Skin epidermis (tissue), 12 donors: ENCODE data around the gene SLC16A12.
"Not testable (repeated sequence)": the region's sequence is repeated elsewhere in the genome, so short reads cannot be mapped to it uniquely, and the experiment has no call there.

Source experiments
- H3K27ac ChIP-seq, 21 experiments: fragments of 200-600 bp; sonication (generic) in 11 of 21; one replicate each; pipeline ENCODE4 v1.5.0; 2020; ENCODE audit warnings: mild to moderate bottlenecking in 3 of 21, inconsistent platforms in 2 of 21, moderate library complexity in 2 of 21
- H3K4me3 ChIP-seq, 7 experiments: fragments of 200-600 bp; sonication (generic) in 2 of 7; one replicate each; pipeline ENCODE4 v1.5.0; 2020; ENCODE audit warnings: inconsistent platforms in 2 of 7, mild to moderate bottlenecking in 2 of 7, moderate library complexity in 1 of 7

The SLC16A12 gene

GRCh38 chr10:89550509-89550908 is 15.1 kb upstream of the SLC16A12 start:
- no peak overlapping the region for H3K4me3 ChIP-seq

GRCh38 chr10:89549510-89549909 is 14.1 kb upstream of the SLC16A12 start:
- Histone ChIP-seq H3K4me3 (no peak overlapping the region), H3K27ac (no peak overlapping the region)

More at GRCh38 chr10:89550509-89550908, 15.1 kb upstream of the SLC16A12 start:
- H3K27ac ChIP-seq: no peak overlapping the region

GRCh38 chr10:89548673-89549072 is 13.3 kb upstream of the SLC16A12 start:
- H3K27ac ChIP-seq: no peak overlapping the region
- no peak overlapping the region for H3K4me3 ChIP-seq

GRCh38 chr10:89547853-89548513 is 12.6 kb upstream of the SLC16A12 start:
- Histone ChIP-seq H3K4me3 (no peak overlapping the region), H3K27ac (no peak overlapping the region)

GRCh38 chr10:89546651-89547050 is 11.3 kb upstream of the SLC16A12 start:
- H3K4me3 ChIP-seq, H3K27ac ChIP-seq: not testable (repeated sequence)

GRCh38 chr10:89543841-89544240 is 8.4 kb upstream of the SLC16A12 start:
- Histone ChIP-seq H3K4me3 (no peak overlapping the region), H3K27ac (no peak overlapping the region)

- no peak overlapping the region for H3K27ac ChIP-seq
These were observed 5.1 kb upstream of the SLC16A12 start for GRCh38 chr10:89540420-89540949.

GRCh38 chr10:89537364-89537763 is 2.0 kb upstream of the SLC16A12 start:
- Histone ChIP-seq H3K27ac (no peak overlapping the region), H3K4me3 (no peak overlapping the region)

More at GRCh38 chr10:89540420-89540949, 5.1 kb upstream of the SLC16A12 start:
- no peak overlapping the region for H3K4me3 ChIP-seq

GRCh38 chr10:89536013-89536354 is 590 bp upstream of the SLC16A12 start:
- no peak overlapping the region for H3K27ac ChIP-seq

GRCh38 chr10:89534826-89535166 is 598 bp downstream of the SLC16A12 start:
- Histone ChIP-seq H3K27ac (no peak overlapping the region), H3K4me3 (peak overlapping the region in 2 of 7 experiments; percentile 25 to 35)

More at GRCh38 chr10:89536013-89536354, 590 bp upstream of the SLC16A12 start:
- peak overlapping the region in 3 of 7 experiments; percentile 1 to 35 (median 25) for H3K4me3 ChIP-seq

GRCh38 chr10:89532476-89532875 is 2.9 kb downstream of the SLC16A12 start:
- Histone ChIP-seq H3K27ac (no peak overlapping the region), H3K4me3 (no peak overlapping the region)

GRCh38 chr10:89531359-89531758 is 4.0 kb downstream of the SLC16A12 start:
- Histone ChIP-seq H3K4me3 (no peak overlapping the region), H3K27ac (no peak overlapping the region)

- not testable (repeated sequence) for H3K4me3 ChIP-seq, H3K27ac ChIP-seq
These were observed 5.7 kb downstream of the SLC16A12 start for GRCh38 chr10:89529711-89530110.

- Histone ChIP-seq H3K4me3 (no peak overlapping the region), H3K27ac (no peak overlapping the region)
These were observed 9.0 kb downstream of the SLC16A12 start for GRCh38 chr10:89526358-89526757.

GRCh38 chr10:89525556-89525955 is 9.8 kb downstream of the SLC16A12 start:
- Histone ChIP-seq H3K27ac (no peak overlapping the region), H3K4me3 (no peak overlapping the region)

GRCh38 chr10:89524279-89524678 is 11.1 kb downstream of the SLC16A12 start:
- Histone ChIP-seq H3K4me3 (no peak overlapping the region), H3K27ac (no peak overlapping the region)

- no peak overlapping the region for H3K4me3 ChIP-seq
- H3K27ac ChIP-seq: no peak overlapping the region
These were observed 12.1 kb downstream of the SLC16A12 start for GRCh38 chr10:89523274-89523673.

- no peak overlapping the region for H3K27ac ChIP-seq
These were observed 12.9 kb downstream of the SLC16A12 start for GRCh38 chr10:89522463-89522862.

GRCh38 chr10:89521368-89521767 is 14.0 kb downstream of the SLC16A12 start:
- Histone ChIP-seq H3K27ac (peak overlapping the region in 1 of 21 experiments; percentile 15), H3K4me3 (no peak overlapping the region)

More at GRCh38 chr10:89522463-89522862, 12.9 kb downstream of the SLC16A12 start:
- no peak overlapping the region for H3K4me3 ChIP-seq

- no peak overlapping the region for H3K4me3 ChIP-seq
- peak overlapping the region in 2 of 21 experiments; percentile 15 to 36 for H3K27ac ChIP-seq
These were observed 14.7 kb downstream of the SLC16A12 start for GRCh38 chr10:89520706-89521105.
